HepG2 (cell line): ENCODE data around the gene POLRMT. TPM values are rescaled to one million over a fixed set of nuclear protein-coding genes. Genes with fewer than 3 reads are reported as not detected.
A peak's percentile ranks its signal among the peaks of the same experiment; 100 is the strongest.

Experiments used
- ATF7 ChIP-seq, 2 experiments: fragments of 450-650 bp in 1 of 2; sonication (generic) in 1 of 2; formaldehyde crosslinking in 1 of 2; IDR thresholded peaks; 2 replicates each; pipeline versions ENCODE4 v1.4.0 to v1.6.1; 2016 to 2020; ENCODE audit warnings: antibody characterized with exemption in 1 of 2, mild to moderate bottlenecking in 1 of 2, missing genetic modification reagents in 1 of 2
- BORCS8-MEF2B ChIP-seq: sonication (generic); formaldehyde crosslinking; IDR thresholded peaks from 2 replicates; pipeline ENCODE4 v1.8.0; 2022; ENCODE audit warnings: mild to moderate bottlenecking, missing genetic modification reagents
- CC2D1A ChIP-seq: sonication (generic); formaldehyde crosslinking; IDR thresholded peaks from 2 replicates; pipeline ENCODE4 v1.8.1; 2023; ENCODE audit warnings: mild to moderate bottlenecking, missing genetic modification reagents
- DNMT3B ChIP-seq: conservative IDR thresholded peaks from 2 replicates; pipeline ENCODE4 v1.6.1; 2016; ENCODE audit warnings: missing biosample characterization, control low read depth
- HIVEP1 ChIP-seq: sonication (generic); formaldehyde crosslinking; IDR thresholded peaks from 2 replicates; pipeline ENCODE4 v1.4.0; 2020; ENCODE audit warnings: mild to moderate bottlenecking, missing genetic modification reagents
- HNF4A ChIP-seq: sonication (generic); formaldehyde crosslinking; IDR thresholded peaks from 2 replicates; pipeline ENCODE4 v1.4.0; 2020; ENCODE audit warnings: missing genetic modification reagents
- HOXA3 ChIP-seq: sonication (generic); formaldehyde crosslinking; IDR thresholded peaks from 2 replicates; pipeline ENCODE4 v1.5.0; 2020; ENCODE audit warnings: missing genetic modification reagents
- IKZF4 ChIP-seq: sonication (generic); formaldehyde crosslinking; IDR thresholded peaks from 2 replicates; pipeline ENCODE4 v1.5.1; 2020; ENCODE audit warnings: borderline replicate concordance, mild to moderate bottlenecking, low read depth, missing genetic modification reagents; ENCODE audit errors: not compliant biosample characterization
- KAT8 ChIP-seq: IDR thresholded peaks from 2 replicates; pipeline ENCODE4 v1.6.1; 2016; ENCODE audit warnings: missing genetic modification reagents, missing compliant biosample characterization
- KDM4B ChIP-seq: sonication (generic); formaldehyde crosslinking; IDR thresholded peaks from 2 replicates; pipeline ENCODE4 v1.4.0; 2020; ENCODE audit warnings: missing genetic modification reagents
- MIER3 ChIP-seq: IDR thresholded peaks from 2 replicates; pipeline ENCODE4 v1.6.1; 2016; ENCODE audit warnings: missing compliant biosample characterization, borderline replicate concordance
- NAIF1 ChIP-seq: sonication (generic); formaldehyde crosslinking; IDR thresholded peaks from 2 replicates; pipeline ENCODE4 v1.5.0; 2020; ENCODE audit warnings: mild to moderate bottlenecking, missing genetic modification reagents, borderline replicate concordance
- NFIC ChIP-seq: IDR thresholded peaks from 2 replicates; pipeline ENCODE4 v1.6.1; 2012; ENCODE audit warnings: mild to moderate bottlenecking, low read length, inconsistent platforms
- NR2F2 ChIP-seq: IDR thresholded peaks from 2 replicates; pipeline ENCODE4 v1.6.1; 2012; ENCODE audit warnings: low read depth, inconsistent platforms, borderline replicate concordance
- POLR2G ChIP-seq: fragments of 200-400 bp; formaldehyde crosslinking; IDR thresholded peaks from 2 replicates; pipeline ENCODE4 v1.6.1; 2018; ENCODE audit warnings: mild to moderate bottlenecking, low read depth, low read length, moderate library complexity
- RARA ChIP-seq: IDR thresholded peaks from 2 replicates; pipeline ENCODE4 v1.6.1; 2016; ENCODE audit warnings: missing genetic modification reagents, missing compliant biosample characterization
- SALL2 ChIP-seq: sonication (generic); formaldehyde crosslinking; IDR thresholded peaks from 2 replicates; pipeline ENCODE4 v1.8.1; 2023; ENCODE audit warnings: mild to moderate bottlenecking, missing genetic modification reagents, inconsistent platforms
- SMAD3 ChIP-seq: sonication (generic); formaldehyde crosslinking; IDR thresholded peaks from 2 replicates; pipeline ENCODE4 v1.4.0; 2020; ENCODE audit warnings: missing genetic modification reagents
- ZKSCAN1 ChIP-seq: fragments of 150-350 bp; IDR thresholded peaks from 2 replicates; pipeline ENCODE4 v1.6.1; 2014; ENCODE audit warnings: low read length
- ZNF160 ChIP-seq: sonication (generic); formaldehyde crosslinking; IDR thresholded peaks from 2 replicates; pipeline ENCODE4 v1.8.0; 2022; ENCODE audit warnings: mild to moderate bottlenecking, inconsistent platforms, missing genetic modification reagents
- ZNF3 ChIP-seq: IDR thresholded peaks from 2 replicates; pipeline ENCODE4 v1.7.0; 2017; ENCODE audit warnings: inconsistent platforms
- ZNF33A ChIP-seq: sonication (generic); formaldehyde crosslinking; IDR thresholded peaks from 2 replicates; pipeline ENCODE4 v1.5.1; 2020; ENCODE audit warnings: missing genetic modification reagents, mild to moderate bottlenecking, moderate library complexity, borderline replicate concordance
- ZNF550 ChIP-seq: sonication (generic); formaldehyde crosslinking; IDR thresholded peaks from 2 replicates; pipeline ENCODE4 v1.4.0; 2020; ENCODE audit warnings: mild to moderate bottlenecking, missing genetic modification reagents, borderline replicate concordance
- ZNF678 ChIP-seq: sonication (generic); formaldehyde crosslinking; IDR thresholded peaks from 2 replicates; pipeline ENCODE4 v1.4.0; 2020; ENCODE audit warnings: mild to moderate bottlenecking, missing genetic modification reagents
- ZNF891 ChIP-seq: sonication (generic); formaldehyde crosslinking; IDR thresholded peaks from 2 replicates; pipeline ENCODE4 v1.5.0; 2020; ENCODE audit warnings: mild to moderate bottlenecking, missing genetic modification reagents
- polyA plus RNA-seq, 8 experiments: library from polyadenylated mRNA; depleted of rRNA in 3 of 8; stranded (reverse) in 7 of 8; unstranded in 1 of 8; fragments of >200 nt; fragmentation: Illumina TruSeq in 4 of 8; extraction: Trizol in 4 of 8; gene quantifications; 2 replicates each; pipeline versions ENCODE4 v1.2.1 to v1.2.3, GENCODE V29; 2011 to 2016; ENCODE audit warnings: low read depth in 4 of 8, missing spikeins in 1 of 8, mixed read lengths in 1 of 8; ENCODE audit not compliant: insufficient read depth in 1 of 8
- total RNA-seq, 5 experiments: library from RNA; depleted of rRNA; stranded (reverse); fragments of >200 nt; fragmentation: Illumina TruSeq; extraction: Trizol; gene quantifications; 2 replicates each; pipeline ENCODE4 v1.2.3, GENCODE V29; 2016; ENCODE audit warnings: low read depth in 1 of 5
- TF ChIP-seq, protein P1 (sequence below): sonication (generic); formaldehyde crosslinking; IDR thresholded peaks from 2 replicates; pipeline ENCODE4 v1.5.0; 2020; ENCODE audit warnings: mild to moderate bottlenecking, missing genetic modification reagents
- TF ChIP-seq, protein P2 (sequence below): sonication (generic); formaldehyde crosslinking; IDR thresholded peaks from 2 replicates; pipeline ENCODE4 v1.4.0; 2020; ENCODE audit warnings: missing genetic modification reagents
- TF ChIP-seq, protein P3 (sequence below): IDR thresholded peaks from 2 replicates; pipeline ENCODE4 v1.6.1; 2016; ENCODE audit warnings: low read depth, borderline replicate concordance

The POLRMT gene
- total and polyA plus RNA-seq, 2 of the 13 experiments (the other 11 are each of a cell fraction or from before 2014, with no cell fraction given): 78.0 to 101 TPM

- no peak for TF ChIP-seq HIVEP1 (CRISPR knock-in tag)
- TF ChIP-seq MIER3 (CRISPR knock-in tag): no peak
- no peak for TF ChIP-seq CC2D1A (CRISPR knock-in tag)
- TF ChIP-seq ZKSCAN1: no peak
- no peak for TF ChIP-seq KDM4B (CRISPR knock-in tag)
- TF ChIP-seq, protein P1, sequence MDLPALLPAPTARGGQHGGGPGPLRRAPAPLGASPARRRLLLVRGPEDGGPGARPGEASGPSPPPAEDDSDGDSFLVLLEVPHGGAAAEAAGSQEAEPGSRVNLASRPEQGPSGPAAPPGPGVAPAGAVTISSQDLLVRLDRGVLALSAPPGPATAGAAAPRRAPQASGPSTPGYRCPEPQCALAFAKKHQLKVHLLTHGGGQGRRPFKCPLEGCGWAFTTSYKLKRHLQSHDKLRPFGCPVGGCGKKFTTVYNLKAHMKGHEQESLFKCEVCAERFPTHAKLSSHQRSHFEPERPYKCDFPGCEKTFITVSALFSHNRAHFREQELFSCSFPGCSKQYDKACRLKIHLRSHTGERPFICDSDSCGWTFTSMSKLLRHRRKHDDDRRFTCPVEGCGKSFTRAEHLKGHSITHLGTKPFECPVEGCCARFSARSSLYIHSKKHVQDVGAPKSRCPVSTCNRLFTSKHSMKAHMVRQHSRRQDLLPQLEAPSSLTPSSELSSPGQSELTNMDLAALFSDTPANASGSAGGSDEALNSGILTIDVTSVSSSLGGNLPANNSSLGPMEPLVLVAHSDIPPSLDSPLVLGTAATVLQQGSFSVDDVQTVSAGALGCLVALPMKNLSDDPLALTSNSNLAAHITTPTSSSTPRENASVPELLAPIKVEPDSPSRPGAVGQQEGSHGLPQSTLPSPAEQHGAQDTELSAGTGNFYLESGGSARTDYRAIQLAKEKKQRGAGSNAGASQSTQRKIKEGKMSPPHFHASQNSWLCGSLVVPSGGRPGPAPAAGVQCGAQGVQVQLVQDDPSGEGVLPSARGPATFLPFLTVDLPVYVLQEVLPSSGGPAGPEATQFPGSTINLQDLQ: no peak
- no peak for TF ChIP-seq RARA (CRISPR knock-in tag)
- TF ChIP-seq ZNF550: no peak
- TF ChIP-seq, protein P2, sequence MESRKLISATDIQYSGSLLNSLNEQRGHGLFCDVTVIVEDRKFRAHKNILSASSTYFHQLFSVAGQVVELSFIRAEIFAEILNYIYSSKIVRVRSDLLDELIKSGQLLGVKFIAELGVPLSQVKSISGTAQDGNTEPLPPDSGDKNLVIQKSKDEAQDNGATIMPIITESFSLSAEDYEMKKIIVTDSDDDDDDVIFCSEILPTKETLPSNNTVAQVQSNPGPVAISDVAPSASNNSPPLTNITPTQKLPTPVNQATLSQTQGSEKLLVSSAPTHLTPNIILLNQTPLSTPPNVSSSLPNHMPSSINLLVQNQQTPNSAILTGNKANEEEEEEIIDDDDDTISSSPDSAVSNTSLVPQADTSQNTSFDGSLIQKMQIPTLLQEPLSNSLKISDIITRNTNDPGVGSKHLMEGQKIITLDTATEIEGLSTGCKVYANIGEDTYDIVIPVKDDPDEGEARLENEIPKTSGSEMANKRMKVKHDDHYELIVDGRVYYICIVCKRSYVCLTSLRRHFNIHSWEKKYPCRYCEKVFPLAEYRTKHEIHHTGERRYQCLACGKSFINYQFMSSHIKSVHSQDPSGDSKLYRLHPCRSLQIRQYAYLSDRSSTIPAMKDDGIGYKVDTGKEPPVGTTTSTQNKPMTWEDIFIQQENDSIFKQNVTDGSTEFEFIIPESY (CRISPR knock-in tag): peak; percentile 70; the same call in 1 of the 2 replicates
- TF ChIP-seq DNMT3B (CRISPR knock-in tag): no peak
- peak; percentile 55; the same call in 1 of the 2 replicates for TF ChIP-seq HOXA3 (CRISPR knock-in tag)
- TF ChIP-seq ZNF3: no peak
- TF ChIP-seq IKZF4: no peak
- peak; percentile 32; the same call in 1 of the 2 replicates for TF ChIP-seq ZNF160 (CRISPR knock-in tag)
- TF ChIP-seq ZNF891 (CRISPR knock-in tag): no peak
- peak; percentile 44; the same call in 1 of the 2 replicates for TF ChIP-seq KAT8 (CRISPR knock-in tag)
- no peak for TF ChIP-seq NFIC
- no peak for TF ChIP-seq NAIF1
- TF ChIP-seq BORCS8-MEF2B (CRISPR knock-in tag): 0 out of 2 replicates have a peak, but pooled peaks have one; percentile 5
- no peak for TF ChIP-seq ATF7 (IDR thresholded peaks at IDR 0.05)
- TF ChIP-seq ATF7 (CRISPR knock-in tag; IDR thresholded peaks at IDR 0.05): no peak
- TF ChIP-seq, protein P3, sequence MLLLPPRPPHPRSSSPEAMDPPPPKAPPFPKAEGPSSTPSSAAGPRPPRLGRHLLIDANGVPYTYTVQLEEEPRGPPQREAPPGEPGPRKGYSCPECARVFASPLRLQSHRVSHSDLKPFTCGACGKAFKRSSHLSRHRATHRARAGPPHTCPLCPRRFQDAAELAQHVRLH (CRISPR knock-in tag): 0 out of 2 replicates have a peak, but pooled peaks have one; percentile 43
- TF ChIP-seq HNF4A (CRISPR knock-in tag): no peak; the same call in 1 of the 2 replicates
- TF ChIP-seq SALL2 (CRISPR knock-in tag): peak; percentile 47; the same call in 1 of the 2 replicates
- TF ChIP-seq SMAD3: no peak
- no peak for TF ChIP-seq ZNF678 (CRISPR knock-in tag)
- peak; percentile 71 for TF ChIP-seq POLR2G
- TF ChIP-seq ZNF33A: no peak
- no peak for TF ChIP-seq NR2F2
These were observed 29.8 kb upstream of the POLRMT start, which contains the start of gene RNF126 (continued) for GRCh38 chr19:662962-663681.
